Measurements from ENCODE around the gene USP40.

The USP40 gene

DNA sequence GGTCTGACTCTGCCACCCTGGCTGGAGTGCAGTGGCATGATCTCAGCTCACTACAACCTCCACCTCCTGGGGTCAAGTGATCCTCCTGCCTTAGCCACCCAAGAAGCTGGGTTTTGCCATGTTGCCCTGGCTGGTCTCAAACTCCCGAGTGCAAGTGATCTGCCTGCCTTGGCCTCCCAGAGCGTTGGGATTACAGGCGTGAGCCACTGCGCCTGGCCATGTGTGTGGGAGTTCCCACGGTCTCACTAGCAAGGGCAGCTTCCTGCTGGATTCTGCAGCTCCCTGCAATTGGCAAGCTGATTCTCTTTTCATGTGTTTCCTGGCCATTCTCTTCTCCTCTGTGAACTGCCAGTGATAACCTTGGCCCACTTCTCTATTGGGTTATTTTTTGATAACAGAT is 84.0 kb downstream of the USP40 start:
- H3K4me3 ChIP-seq (ENCODE audit: low read depth, low read length), result no peak overlapping the region
- DNase-seq (ENCODE audit: low read depth), result no peak
- TF ChIP-seq, protein P1, sequence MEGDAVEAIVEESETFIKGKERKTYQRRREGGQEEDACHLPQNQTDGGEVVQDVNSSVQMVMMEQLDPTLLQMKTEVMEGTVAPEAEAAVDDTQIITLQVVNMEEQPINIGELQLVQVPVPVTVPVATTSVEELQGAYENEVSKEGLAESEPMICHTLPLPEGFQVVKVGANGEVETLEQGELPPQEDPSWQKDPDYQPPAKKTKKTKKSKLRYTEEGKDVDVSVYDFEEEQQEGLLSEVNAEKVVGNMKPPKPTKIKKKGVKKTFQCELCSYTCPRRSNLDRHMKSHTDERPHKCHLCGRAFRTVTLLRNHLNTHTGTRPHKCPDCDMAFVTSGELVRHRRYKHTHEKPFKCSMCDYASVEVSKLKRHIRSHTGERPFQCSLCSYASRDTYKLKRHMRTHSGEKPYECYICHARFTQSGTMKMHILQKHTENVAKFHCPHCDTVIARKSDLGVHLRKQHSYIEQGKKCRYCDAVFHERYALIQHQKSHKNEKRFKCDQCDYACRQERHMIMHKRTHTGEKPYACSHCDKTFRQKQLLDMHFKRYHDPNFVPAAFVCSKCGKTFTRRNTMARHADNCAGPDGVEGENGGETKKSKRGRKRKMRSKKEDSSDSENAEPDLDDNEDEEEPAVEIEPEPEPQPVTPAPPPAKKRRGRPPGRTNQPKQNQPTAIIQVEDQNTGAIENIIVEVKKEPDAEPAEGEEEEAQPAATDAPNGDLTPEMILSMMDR (IDR thresholded peaks at IDR 0.05; ENCODE audit: control insufficient read depth, extremely low read depth, insufficient read depth), result no peak

GRCh38 chr2:233481368-233482142 is 85.0 kb downstream of the USP40 start:
- TF ChIP-seq, protein P1 (IDR thresholded peaks at IDR 0.05; ENCODE audit: control insufficient read depth, extremely low read depth, insufficient read depth), result no peak
- no peak overlapping the region for H3K4me3 ChIP-seq (ENCODE audit: low read depth, low read length)
- DNase-seq (ENCODE audit: low read depth), result peak; percentile 77

DNA sequence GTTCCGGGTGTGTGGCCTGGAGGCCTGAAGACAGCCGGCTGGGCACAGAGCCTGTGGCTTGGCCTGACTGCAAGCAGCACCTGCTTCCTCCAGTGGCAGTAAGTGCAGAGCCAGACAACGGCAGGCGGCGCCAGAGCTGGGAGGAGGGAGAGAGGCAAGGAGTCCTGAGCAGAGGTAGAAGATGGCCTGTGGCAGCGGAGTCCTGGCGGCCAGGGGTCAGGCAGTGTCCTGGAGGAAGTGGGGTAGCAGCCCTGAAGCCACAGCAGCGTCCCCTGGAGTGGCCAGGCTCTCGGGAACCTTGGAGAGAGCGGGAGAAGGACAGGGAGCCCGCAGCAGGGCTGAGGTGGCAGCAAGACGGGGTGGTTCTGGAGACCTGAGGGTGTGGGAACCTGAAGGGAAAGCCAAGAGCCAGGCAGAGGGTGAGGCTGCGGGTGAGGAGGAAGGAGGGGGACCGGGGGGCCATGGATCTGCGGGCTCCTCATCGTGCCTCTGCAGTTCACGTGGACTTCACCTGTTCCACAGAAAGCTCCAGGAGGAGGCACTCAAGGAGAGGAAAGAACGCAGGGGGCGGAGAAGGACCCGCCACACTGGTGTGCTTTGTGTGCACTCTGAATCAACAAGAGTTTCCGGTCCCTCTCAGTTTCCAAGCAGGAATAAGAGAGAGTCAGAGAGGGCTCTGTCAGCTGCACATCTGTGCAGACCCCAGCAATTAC is 85.9 kb downstream of the USP40 start:
- H3K4me3 ChIP-seq (ENCODE audit: low read depth, low read length), result no peak overlapping the region
- DNase-seq (ENCODE audit: low read depth), result peak; percentile 85
- TF ChIP-seq, protein P1 (IDR thresholded peaks at IDR 0.05; ENCODE audit: control insufficient read depth, extremely low read depth, insufficient read depth), result peak; percentile 87

GRCh38 chr2:233479616-233480489 is 86.7 kb downstream of the USP40 start:
- no peak for DNase-seq (ENCODE audit: low read depth)
- TF ChIP-seq, protein P1 (IDR thresholded peaks at IDR 0.05; ENCODE audit: control insufficient read depth, extremely low read depth, insufficient read depth), result no peak
- no peak overlapping the region for H3K4me3 ChIP-seq (ENCODE audit: low read depth, low read length)

- no peak overlapping the region for H3K4me3 ChIP-seq (ENCODE audit: low read depth, low read length)
- TF ChIP-seq, protein P1 (IDR thresholded peaks at IDR 0.05; ENCODE audit: control insufficient read depth, extremely low read depth, insufficient read depth), result no peak
- DNase-seq (ENCODE audit: low read depth), result no peak
Measured at GRCh38 chr2:233477548-233478433, 88.8 kb downstream of the USP40 start.

Data from LNCaP clone FGC (cell line).